Esophagus muscularis mucosa (tissue), 4 donors: Measurements from ENCODE around the gene FANCC. TPM values are rescaled to one million over a fixed set of nuclear protein-coding genes. Genes with fewer than 3 reads are reported as not detected.

Experiments
- DNase-seq: peaks from one replicate; pipeline ENCODE4 v3.0.0-alpha.2; 2017; ENCODE audit errors: extremely low spot score
- H3K27ac ChIP-seq, 4 donors: fragments of 200-600 bp; sonication (generic); replicated peaks in 1 of 4; 1 replicate in 3 of 4; 2 replicates in 1 of 4; pipeline ENCODE4 v1.5.1; 2016 to 2019; ENCODE audit warnings: mild to moderate bottlenecking in 1 of 4
- H3K27me3 ChIP-seq, 4 donors: fragments of 200-600 bp; sonication (generic); one replicate each; pipeline versions ENCODE4 v1.5.1 to v1.6.0; 2016 to 2019
- H3K36me3 ChIP-seq, 4 donors: fragments of 200-600 bp; sonication (generic); one replicate each; pipeline ENCODE4 v1.5.1; 2016 to 2019
- H3K4me1 ChIP-seq, 4 donors: fragments of 200-600 bp; sonication (generic); one replicate each; pipeline ENCODE4 v1.5.1; 2016 to 2019
- H3K4me3 ChIP-seq, 4 donors: fragments of 200-600 bp; sonication (generic); 1 replicate in 2 of 4; 2 replicates in 2 of 4; pipeline ENCODE4 v1.5.1; 2016 to 2019; ENCODE audit warnings: mild to moderate bottlenecking in 4 of 4, moderate library complexity in 1 of 4
- H3K9me3 ChIP-seq, 4 donors: fragments of 200-600 bp; sonication (generic); 1 replicate in 3 of 4; 2 replicates in 1 of 4; pipeline ENCODE4 v1.5.1; 2016 to 2019
- CTCF ChIP-seq, 3 experiments: fragments of 200-600 bp in 2 of 3; fragments of 450-650 bp in 1 of 3; sonication (generic) in 2 of 3; IDR thresholded peaks; one replicate each; pipeline ENCODE4 v1.5.1; 2017 to 2019; ENCODE audit warnings: antibody characterized with exemption in 3 of 3, mild to moderate bottlenecking in 2 of 3, moderate library complexity in 1 of 3
- EP300 ChIP-seq: sonication (generic); formaldehyde crosslinking; IDR thresholded peaks from one replicate; pipeline ENCODE4 v1.6.1; 2017; ENCODE audit warnings: antibody characterized with exemption
- POLR2A ChIP-seq: fragments of 450-650 bp; IDR thresholded peaks from one replicate; pipeline ENCODE4 v1.6.1; 2017; ENCODE audit warnings: antibody characterized with exemption, moderate library complexity, mild to moderate bottlenecking, low read depth
- POLR2AphosphoS5 ChIP-seq, 2 donors: sonication (generic); formaldehyde crosslinking; IDR thresholded peaks; one replicate each; pipeline ENCODE4 v1.6.1; 2017; ENCODE audit warnings: antibody characterized with exemption in 2 of 2
- WGBS: methylation state at CpG from one replicate; pipeline ENCODE4 v1.1.5; 2018; 5-methylcytosine and 5-hydroxymethylcytosine counted together
- intact Hi-C: fragments of 100-400 bp; cut with DNase I; formaldehyde crosslinking; loops from one replicate; pipeline ENCODE4 v1.15.1; 2023
- total RNA-seq, 4 donors: library from RNA; depleted of rRNA; stranded (reverse); fragments of >200 nt; gene quantifications; one replicate each; pipeline versions ENCODE4 v1.1.0 to v1.2.1, GENCODE V29; 2016

The FANCC gene
- total RNA-seq, 4 donors from 2014 or later: 5.3 to 9.5 (median 6.8) TPM

GRCh38 chr9:95080961-95081647 is 236.4 kb downstream of the FANCC start:
- intact Hi-C loops: loop anchor here (10.0 kb wide), 1 partner anchor 296 kb away; no protein-coding TSS in a partner anchor
- Histone ChIP-seq H3K4me3 (no peak overlapping the region), H3K4me1 (peaks cover 92 to 100% (median 99%) of the 10 kb centered on the region in 4 donors), H3K27ac (peak overlapping the region; percentile 86 to 95 (median 86)), H3K27me3 (no peaks in the 10 kb centered on the region), H3K36me3 (peaks cover 39 to 73% (median 57%) of the 10 kb centered on the region in 4 donors), H3K9me3 (no peaks in the 10 kb centered on the region)
- WGBS: 66% methylated on average over 20 of the region's 20 CpGs
- TF ChIP-seq POLR2A: no peak
- TF ChIP-seq POLR2AphosphoS5 (IDR thresholded peaks at IDR 0.05): peak; percentile 9 to 32
- no peak for DNase-seq

GRCh38 chr9:95079461-95079860 is 238.0 kb downstream of the FANCC start:
- Histone ChIP-seq H3K4me1 (peaks cover 92 to 100% (median 99%) of the 10 kb centered on the region in 4 donors), H3K4me3 (no peak overlapping the region), H3K9me3 (no peaks in the 10 kb centered on the region), H3K27ac (peak overlapping the region; percentile 86 to 95 (median 86)), H3K36me3 (peaks cover 25 to 57% (median 49%) of the 10 kb centered on the region in 4 donors), H3K27me3 (no peaks in the 10 kb centered on the region)
- TF ChIP-seq EP300 (no peak), POLR2AphosphoS5 (IDR thresholded peaks at IDR 0.05) (no peak), POLR2A (no peak), CTCF (IDR thresholded peaks at IDR 0.05) (no peak)
- intact Hi-C loops: no loop called here
- no peak for DNase-seq
- 78% methylated on average over 10 of the region's 10 CpGs for WGBS

GRCh38 chr9:95078939-95079338 is 238.6 kb downstream of the FANCC start:
- intact Hi-C loops: no loop called here
- Histone ChIP-seq H3K27ac (peak overlapping the region; percentile 86 to 95 (median 86)), H3K36me3 (peaks cover 22 to 53% (median 49%) of the 10 kb centered on the region in 4 donors)

GRCh38 chr9:95078511-95078910 is 239.0 kb downstream of the FANCC start:
- Histone ChIP-seq H3K4me3 (peak overlapping the region in 2 of 4 donors; percentile 3 to 7), H3K27ac (peak overlapping the region; percentile 86 to 95 (median 86))

More at GRCh38 chr9:95078939-95079338, 238.6 kb downstream of the FANCC start:
- Histone ChIP-seq H3K4me3 (peak overlapping the region in 2 of 4 donors; percentile 3 to 7), H3K9me3 (no peaks in the 10 kb centered on the region), H3K27me3 (no peaks in the 10 kb centered on the region), H3K4me1 (peaks cover 93 to 100% (median 99%) of the 10 kb centered on the region in 4 donors)
- 25% methylated on average over 3 of the region's 6 CpGs for WGBS
- DNase-seq: no peak
- TF ChIP-seq CTCF (IDR thresholded peaks at IDR 0.05): peak in 1 of 3 experiments; percentile 16
- TF ChIP-seq POLR2AphosphoS5 (IDR thresholded peaks at IDR 0.05): no peak

More at GRCh38 chr9:95078511-95078910, 239.0 kb downstream of the FANCC start:
- DNase-seq: no peak
- WGBS: 59% methylated on average over 12 of the region's 12 CpGs
- peaks cover 22 to 52% (median 46%) of the 10 kb centered on the region in 4 donors for H3K36me3 ChIP-seq
- H3K9me3 ChIP-seq: no peaks in the 10 kb centered on the region
- no peaks in the 10 kb centered on the region for H3K27me3 ChIP-seq
- TF ChIP-seq POLR2AphosphoS5 (IDR thresholded peaks at IDR 0.05): no peak
- TF ChIP-seq EP300: no peak
- no peak for TF ChIP-seq POLR2A
- no peak for TF ChIP-seq CTCF (IDR thresholded peaks at IDR 0.05)
- intact Hi-C loops: no loop called here
- H3K4me1 ChIP-seq: peaks cover 89 to 100% (median 99%) of the 10 kb centered on the region in 4 donors
